ENCODE measurements around the gene DHX15.

Gene DHX15

GRCh38 chr4:24582235-24582832 is 2.0 kb downstream of the DHX15 start:
- DNase-seq (ENCODE audit: low read depth): no peak

GRCh38 chr4:24578364-24578763 is 6.0 kb downstream of the DHX15 start:
- DNase-seq (ENCODE audit: low read depth): no peak

GRCh38 chr4:24576276-24576675 is 8.1 kb downstream of the DHX15 start:
- DNase-seq (ENCODE audit: low read depth): no peak

GRCh38 chr4:24574236-24574635 is 10.1 kb downstream of the DHX15 start:
- DNase-seq (ENCODE audit: low read depth): no peak

- no peak for DNase-seq (ENCODE audit: low read depth)
Observed at GRCh38 chr4:24573582-24573981, 10.8 kb downstream of the DHX15 start.

GRCh38 chr4:24570574-24571236 is 13.6 kb downstream of the DHX15 start:
- DNase-seq (ENCODE audit: low read depth): no peak

- no peak for DNase-seq (ENCODE audit: low read depth)
Observed at GRCh38 chr4:24570172-24570571, 14.2 kb downstream of the DHX15 start.

GRCh38 chr4:24569662-24570061 is 14.7 kb downstream of the DHX15 start:
- no peak for DNase-seq (ENCODE audit: low read depth)

GRCh38 chr4:24568425-24568824 is 15.9 kb downstream of the DHX15 start:
- no peak for DNase-seq (ENCODE audit: low read depth)

GRCh38 chr4:24565054-24565453 is 19.3 kb downstream of the DHX15 start:
- DNase-seq (ENCODE audit: low read depth): no peak

GRCh38 chr4:24564488-24564887 is 19.9 kb downstream of the DHX15 start:
- no peak for DNase-seq (ENCODE audit: low read depth)

- no peak for DNase-seq (ENCODE audit: low read depth)
Observed at GRCh38 chr4:24561438-24562139, 22.8 kb downstream of the DHX15 start.

- DNase-seq (ENCODE audit: low read depth): no peak
Observed at GRCh38 chr4:24560868-24561368, 23.4 kb downstream of the DHX15 start.

GRCh38 chr4:24559889-24560288 is 24.5 kb downstream of the DHX15 start:
- no peak for DNase-seq (ENCODE audit: low read depth)

- DNase-seq (ENCODE audit: low read depth): no peak
Observed at GRCh38 chr4:24559032-24559821, 25.1 kb downstream of the DHX15 start.

GRCh38 chr4:24557026-24558025 is 27.0 kb downstream of the DHX15 start:
- no peak for DNase-seq (ENCODE audit: low read depth)

GRCh38 chr4:24551492-24552289 is 32.7 kb downstream of the DHX15 start:
- no peak for DNase-seq (ENCODE audit: low read depth)

- no peak for DNase-seq (ENCODE audit: low read depth)
Observed at GRCh38 chr4:24550441-24551175, 33.7 kb downstream of the DHX15 start.

GRCh38 chr4:24547979-24548378 is 36.4 kb downstream of the DHX15 start:
- no peak for DNase-seq (ENCODE audit: low read depth)
